HG02870 (cell line): ENCODE data around the gene ABL2.
"Not testable (repeated sequence)": the region's sequence is repeated elsewhere in the genome, so short reads cannot be mapped to it uniquely, and the experiment has no call there.

ENCODE experiments used
- ATAC-seq: cut with Tn5 transposase; IDR thresholded peaks from one replicate; pipeline ENCODE4 v1.9.1; 2021; ENCODE audit warnings: mild to moderate bottlenecking, moderate library complexity; ENCODE audit not compliant: unreplicated experiment

Gene ABL2

DNA sequence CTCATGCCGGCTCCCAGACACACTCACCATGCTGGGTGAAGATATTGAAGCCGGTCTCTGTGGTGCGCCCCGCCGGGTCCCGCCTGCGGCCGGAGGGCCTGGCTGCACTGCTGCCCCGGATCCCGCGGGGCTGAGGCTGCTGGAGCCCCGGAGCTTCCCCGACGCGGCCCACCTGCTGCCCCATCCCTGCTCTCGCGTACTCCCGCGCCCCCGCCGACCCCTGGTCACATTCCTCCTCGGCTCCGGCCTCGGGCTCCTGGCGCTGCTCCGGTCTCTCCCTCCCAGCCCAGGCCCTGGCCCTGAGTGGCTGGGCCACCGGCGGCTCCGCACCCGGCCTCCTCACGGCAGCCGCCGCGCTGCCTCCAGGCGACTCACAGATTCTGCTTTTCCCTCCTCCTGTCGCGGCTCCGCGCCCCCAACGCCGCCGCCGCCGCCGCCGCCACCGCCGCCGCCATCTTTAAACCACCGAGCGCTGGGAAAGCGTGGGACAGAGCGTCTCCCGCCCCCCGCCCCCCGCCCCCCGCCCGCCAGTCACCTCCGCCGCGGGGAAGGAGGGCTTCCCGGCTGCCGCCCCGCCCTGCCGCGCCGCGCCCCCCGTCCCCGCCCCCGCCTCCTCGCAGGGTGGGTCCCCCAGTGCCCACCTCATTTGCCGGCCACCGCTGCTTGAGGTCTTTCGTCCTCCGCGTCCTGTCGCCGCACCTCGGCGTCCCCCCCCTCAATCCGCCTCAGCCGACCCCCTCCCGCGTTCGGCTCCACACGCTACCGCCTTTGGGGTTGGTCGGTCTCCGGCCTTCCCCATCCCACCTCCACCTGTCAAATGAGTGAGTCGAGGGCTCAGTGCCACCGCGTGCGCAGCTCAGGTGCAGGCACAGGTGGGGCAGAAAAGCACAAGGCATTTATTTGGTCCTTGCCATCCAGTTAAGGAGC is at the start of gene ABL2:
ABL2 (minus strand) TSS at position 464 of the 927 bp plus-strand sequence; CDS start at position 184, 280 bp downstream.
- ATAC-seq = peak; percentile 45

DNA sequence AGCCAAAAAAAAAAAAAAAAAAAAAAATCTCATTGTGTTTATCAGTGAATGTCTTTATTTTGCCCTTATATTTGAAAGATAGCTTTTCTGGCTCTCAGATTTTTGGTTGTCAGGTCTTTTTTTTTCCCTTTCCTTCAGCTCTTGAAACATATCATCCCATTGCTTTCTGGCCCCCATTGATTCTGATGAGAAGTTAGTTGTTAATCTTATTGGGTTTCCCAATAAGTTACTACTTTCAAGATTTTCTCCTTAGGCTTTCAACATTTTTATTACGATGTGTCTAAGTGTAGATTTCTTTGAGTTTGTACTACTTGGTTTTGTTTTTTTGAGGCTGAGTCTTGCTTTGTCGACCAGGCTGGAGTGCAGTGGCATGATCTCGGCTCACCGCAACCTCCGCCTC is 49.4 kb upstream of the ABL2 start:
- no peak for ATAC-seq

DNA sequence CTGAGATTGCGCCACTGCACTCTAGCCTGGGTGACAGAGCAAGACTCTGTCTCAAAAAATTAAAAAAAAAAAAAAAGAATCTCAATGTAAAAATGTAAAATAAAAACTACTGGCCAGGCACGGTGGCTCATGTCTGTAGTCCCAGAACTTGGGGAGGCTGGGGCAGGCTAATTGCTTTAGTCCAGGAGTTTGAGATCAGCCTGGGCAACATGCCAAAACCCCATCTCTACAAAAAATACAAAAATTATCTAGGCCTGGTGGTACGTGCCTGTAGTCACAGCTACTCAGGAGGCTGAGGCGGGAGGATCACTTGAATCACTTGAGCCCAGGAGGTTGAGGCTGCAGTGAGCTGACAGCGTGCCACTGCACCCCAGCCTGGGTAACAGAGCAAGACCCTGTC is 44.9 kb upstream of the ABL2 start:
- not testable (repeated sequence) for ATAC-seq

DNA sequence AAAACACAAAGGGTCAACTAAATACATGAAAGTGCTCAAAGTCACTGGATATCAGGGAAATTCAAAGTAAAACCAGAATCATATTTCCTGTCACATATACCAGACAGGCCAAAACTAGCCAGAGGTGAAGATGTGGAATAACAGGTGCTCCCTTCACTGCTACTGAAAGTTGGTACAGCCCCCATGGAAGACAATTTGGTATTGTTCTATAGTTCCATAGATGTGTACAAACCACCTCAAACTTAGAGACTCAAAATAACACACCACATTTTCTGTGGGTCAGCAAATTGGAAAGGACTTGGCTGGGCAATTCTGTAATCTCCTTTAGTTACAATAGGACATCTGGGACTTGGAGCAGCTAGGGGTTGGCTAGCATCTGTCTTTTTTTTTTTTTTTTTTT is 39.6 kb upstream of the ABL2 start:
- no peak for ATAC-seq

DNA sequence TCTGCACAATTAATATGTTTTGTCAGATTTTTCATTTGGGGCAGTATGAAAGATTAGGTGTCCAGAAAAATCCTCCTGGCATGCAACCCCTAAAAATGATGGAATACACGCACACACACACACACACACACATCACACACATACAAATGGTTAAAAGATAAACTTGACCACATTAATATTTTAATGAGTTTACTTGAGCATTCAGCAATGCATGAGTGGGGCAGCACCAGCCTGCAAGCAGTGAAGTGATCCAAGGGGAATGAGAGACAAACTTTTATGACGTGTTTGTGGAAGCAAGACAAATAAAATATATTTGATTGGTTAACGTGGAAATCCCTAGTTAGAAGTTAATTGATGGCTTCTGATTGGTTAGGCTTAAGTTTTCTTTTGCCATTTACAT is 35.0 kb upstream of the ABL2 start:
- no peak for ATAC-seq

DNA sequence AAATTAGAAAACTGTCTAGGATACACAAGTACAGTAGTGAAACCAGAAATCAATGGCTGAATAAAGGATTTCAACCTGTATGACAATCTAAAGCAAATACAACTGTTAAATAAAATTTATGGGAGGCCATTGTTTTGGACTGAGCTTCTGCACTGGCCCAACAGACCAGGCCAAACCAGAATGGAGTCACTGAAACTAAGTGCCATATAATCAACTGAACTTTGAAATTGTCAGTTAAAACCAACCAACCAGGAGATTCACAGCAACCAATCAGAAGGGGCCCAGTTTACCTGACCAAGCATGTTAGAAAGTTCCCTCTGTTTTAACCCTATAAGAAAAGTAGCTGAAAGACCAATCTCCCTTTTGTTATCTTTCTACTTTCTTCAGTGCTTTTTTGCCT is 33.6 kb upstream of the ABL2 start:
- ATAC-seq = no peak

DNA sequence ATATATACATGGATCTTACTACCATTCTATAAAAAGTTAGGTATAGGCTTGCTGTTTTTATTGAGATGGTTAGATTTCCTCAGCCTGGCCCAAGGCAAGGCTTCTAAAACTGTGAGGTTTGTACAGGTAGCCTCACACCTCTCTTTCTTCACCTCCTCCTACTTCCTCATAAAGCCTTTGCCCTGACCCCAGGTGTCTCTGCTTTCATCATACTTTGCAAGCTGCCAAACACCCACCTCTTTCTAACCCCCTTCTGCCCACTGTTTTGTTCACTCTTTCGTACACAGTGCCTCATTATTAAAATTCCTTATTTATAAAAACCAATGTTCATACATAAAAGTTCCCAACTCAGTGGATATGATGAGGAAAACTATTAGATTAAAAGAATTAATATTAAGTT is 32.7 kb upstream of the ABL2 start:
- ATAC-seq = no peak

DNA sequence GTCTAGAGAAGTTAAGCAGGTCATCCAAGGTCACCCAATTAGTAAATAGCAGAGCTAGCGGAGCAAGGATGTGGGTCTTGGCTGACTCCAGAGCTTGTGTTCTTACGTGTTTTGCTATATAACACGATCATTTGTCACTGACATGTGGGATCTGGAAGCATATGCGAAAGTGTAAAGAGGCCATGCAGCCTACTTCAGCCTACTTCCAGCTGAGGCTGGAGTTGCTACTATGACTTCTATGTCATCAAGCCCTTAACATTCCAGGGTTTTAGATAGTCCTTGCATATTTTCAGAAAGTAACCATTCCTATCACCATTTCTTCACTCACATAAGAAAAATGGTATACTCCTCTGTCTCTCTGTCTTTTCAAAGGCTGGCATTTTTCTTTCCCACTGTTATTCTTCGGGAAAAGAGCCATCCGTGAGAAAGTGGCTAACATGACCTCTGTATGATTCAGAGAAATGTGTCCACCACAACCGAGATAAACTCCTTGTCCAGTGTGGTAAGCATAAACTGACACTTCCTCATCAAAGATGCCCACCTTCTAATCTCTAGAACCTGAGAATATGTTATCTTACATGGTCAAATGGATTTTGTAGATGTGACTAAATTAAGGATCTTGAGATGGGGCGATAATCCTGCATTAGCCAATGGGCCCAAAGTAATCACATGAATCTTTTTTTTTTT is 24.0 kb upstream of the ABL2 start:
- ATAC-seq = no peak

DNA sequence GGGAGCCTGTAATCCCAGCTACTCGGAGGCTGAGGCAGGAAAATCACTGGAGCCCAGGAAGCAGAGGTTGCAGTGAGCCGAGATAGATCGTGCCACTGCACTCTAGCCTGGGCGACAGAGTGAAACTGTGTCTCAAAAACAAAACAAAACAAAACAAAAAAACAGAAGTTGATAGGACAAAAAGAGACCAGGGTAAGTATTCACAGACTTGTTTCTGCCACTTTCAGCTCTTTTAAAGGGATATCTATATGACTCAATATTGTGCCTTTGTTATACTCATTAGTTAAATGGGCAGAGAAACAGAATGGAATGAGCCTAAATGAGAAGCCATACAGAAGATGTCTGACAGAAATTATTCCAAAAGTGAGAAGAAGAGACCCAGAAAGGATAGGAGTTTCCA is 23.1 kb upstream of the ABL2 start:
- ATAC-seq = no peak

DNA sequence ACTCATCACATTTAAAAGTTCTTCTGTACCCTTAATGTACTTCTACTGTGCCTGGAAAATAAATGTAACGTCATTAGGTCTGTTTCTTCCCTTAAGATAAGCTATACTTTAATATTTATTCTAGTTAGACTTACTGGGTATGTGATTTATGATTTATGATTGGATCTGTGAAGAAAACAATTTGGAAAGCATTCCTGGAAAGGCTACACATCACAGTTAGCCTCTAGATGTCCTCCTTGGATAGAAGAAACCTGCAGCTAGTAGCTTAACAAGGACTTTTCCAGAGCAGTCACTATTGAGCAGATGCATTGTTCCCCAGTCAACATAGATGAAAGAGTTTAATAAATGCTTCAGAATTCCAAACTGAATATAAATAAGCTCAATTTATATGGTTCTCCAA is 22.2 kb upstream of the ABL2 start:
- ATAC-seq = no peak

DNA sequence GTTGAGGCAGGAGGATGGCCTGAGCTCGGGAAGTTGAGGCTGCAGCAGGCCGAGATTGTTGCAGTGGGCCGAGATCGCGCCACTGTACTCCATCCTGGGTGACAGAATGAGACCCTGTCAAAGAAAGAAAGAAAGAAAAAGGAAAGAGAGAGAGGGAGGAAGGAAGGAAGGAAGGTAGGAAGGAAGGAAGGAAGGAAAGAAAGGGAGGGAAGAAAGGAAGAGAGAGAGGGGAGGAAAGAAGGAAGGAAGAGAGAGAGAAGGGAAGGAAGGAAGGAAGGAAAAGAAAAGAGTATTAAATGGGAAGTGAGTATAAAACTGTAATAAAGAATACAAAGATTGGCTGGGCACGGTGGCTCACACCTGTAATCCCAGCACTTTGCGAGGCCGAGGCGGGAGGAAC is 18.4 kb upstream of the ABL2 start:
- no peak for ATAC-seq

DNA sequence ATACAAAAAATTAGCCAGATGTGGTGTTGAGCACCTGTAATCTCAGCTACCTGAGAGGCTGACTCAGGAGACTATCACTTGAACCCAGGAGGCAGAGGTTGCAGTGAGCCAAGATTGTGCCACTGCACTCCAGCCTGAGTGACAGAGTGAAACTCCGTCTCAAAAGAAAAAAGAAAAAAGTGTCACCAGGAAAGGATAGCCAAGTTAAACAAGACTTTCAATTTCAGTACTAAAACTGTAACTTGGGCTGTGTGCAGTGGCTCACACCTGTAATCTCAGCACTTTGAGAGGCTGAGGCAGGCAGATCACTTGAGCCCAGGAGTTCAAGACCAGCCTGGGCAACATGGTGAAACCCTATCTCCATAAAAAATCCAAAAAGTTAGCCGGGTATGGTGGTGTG is 15.9 kb upstream of the ABL2 start:
- ATAC-seq = not testable (repeated sequence)

DNA sequence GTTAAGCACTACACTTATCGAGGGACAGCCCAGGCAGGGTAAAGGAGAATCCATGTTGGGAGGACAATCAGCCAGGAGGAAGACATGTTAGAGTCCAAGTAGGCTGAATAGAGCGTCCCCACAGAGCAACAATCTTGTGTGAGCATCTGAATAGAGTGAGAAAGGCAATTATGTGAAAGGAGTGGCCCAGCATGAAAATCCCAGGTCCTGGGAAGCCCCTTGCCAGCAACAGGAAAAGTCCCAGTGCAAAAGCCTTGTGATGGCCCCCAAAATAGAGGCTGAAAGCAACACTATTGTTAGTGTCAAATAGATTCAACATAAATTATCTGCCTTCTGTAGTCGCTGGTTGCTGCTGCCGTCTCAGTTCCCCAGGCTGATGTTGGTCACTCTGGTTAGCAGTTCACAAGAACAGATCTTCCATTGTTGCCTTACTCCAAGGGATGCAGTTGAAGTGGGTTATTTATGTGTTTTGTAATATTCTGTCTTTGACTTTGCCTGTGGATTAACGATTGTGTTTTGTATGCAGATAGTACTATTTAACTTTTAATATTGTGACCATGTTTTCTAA is 12.1 kb upstream of the ABL2 start:
- ATAC-seq = no peak

DNA sequence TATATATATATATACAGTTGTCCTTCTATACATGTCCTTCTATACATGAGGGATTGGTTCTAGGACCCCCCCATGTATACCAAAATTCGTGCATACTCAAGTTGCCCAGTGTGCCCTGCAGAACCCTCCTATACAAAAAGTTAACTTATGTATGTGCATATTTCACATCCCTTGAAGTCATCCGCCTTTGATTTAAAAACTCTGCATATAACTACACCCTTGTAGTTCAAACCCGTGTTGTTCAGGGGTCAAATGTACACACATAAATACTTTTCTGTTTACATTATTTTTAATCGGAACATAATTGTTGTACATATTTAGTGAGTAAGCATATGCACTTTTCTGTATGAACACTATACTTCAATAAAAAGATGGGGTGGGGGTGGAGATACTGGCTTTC is 7.7 kb upstream of the ABL2 start:
- ATAC-seq = no peak

DNA sequence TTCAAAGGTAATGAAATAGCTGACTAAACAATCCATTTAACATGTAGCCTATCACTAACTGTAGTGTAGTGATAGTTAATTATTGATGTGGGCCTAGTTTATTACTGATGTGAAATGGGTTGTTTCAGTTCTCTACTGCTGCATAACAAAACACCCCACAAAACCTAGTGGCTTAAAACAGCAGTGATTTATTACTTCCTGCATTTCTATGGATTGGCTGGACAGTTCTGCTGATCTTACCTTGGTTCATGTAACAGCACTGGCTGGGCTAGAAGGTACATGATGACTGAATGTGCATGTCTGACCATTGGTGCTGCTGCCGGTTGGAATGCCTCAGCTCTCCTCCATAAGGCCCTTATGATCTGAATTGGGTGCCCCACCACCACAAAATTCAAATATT is 5.4 kb upstream of the ABL2 start:
- ATAC-seq = no peak

DNA sequence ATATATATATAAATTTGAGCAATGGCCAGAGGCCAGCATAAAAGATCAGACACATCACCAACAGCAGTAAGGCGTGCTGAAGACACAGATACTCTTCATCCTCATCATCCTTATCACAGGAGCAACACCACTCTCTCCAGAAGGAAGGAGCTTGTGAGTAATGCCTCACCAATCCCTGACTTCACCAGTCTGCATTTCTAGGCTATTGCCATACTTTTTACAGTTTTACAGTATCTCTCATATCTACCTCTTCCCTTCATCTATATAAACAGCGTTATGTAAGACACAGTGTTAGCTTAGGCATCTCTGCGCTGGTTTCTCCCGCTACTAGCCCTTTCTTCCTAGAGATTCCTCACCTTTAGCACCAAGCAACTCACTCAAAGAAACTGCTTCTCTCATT is 2.4 kb upstream of the ABL2 start:
- ATAC-seq = no peak

DNA sequence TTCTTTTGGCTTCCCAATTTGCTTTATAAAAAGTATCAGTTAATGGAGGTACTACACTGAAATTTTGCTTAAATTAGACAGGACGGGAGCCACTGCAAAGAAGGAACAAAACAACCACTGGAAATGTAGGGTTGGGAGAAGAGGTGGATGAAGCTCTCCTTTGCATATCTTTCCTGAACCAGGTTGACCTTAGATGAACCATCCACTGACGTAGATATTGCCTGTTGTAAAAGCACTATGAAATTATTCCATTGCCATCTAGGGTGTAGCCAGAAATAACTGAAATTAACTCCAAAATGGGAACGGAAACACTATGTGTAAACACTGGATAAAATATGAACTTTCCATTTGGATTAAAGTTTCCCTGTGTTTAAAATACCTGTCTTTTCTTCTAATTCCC is 1.2 kb upstream of the ABL2 start:
- no peak for ATAC-seq

DNA sequence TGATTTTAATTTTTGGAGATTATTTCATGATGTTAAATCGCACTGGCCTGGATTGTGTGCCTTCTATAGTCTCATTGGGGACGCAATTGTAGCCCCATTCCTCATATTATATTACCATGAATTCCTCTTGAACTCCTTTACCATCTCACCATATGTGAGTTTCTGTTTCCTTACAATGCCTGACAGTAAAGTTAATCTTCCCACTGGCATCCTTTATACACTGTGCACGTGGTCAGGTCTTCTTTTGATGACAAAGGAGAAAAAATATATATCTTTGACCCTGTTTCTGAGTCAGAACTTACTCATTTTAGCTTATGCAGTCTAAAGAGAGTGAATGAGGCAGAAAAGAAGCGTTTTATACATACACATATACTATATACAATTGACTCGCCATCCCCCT is 774 bp upstream of the ABL2 start:
- no peak for ATAC-seq

DNA sequence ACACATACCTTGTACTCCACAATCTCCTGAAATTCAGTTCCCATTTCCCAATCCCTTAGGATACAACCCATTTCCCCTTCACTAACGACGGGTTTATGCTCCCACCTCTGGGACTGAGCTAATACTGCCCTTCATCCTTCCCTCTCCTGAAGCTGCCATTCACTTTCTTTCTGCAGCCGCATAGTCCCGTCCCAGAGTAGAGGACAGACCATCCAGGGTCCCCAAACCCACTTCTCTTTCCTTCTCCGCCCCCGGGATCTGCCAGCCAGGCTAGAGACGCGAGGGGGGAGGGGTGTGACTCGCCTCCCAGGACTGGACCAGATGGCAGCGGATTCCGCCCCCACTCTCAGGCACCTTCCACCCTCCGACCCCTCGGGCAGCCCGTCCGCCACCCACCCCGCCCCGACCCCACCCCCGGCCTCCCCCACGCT is 679 bp downstream of the ABL2 start:
- no peak for ATAC-seq

DNA sequence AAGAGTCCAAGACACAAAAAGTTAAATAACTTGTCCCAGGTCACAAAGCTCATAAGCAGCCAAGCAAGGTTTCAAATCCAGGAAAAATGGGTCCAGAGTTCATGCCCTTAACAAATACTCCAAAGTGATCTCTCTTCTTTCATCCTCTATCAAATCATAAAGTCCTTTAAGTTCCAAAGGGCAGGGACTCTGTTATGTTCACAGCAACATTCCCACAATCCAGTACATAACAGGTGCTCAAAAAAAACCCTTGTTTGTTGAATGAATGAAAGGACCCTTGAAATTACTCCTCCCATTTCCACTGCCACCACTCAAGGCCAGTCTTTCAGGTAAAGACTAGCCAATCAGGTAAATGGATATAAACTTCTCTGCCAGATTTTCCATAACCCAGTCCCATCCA is 2.7 kb downstream of the ABL2 start:
- no peak for ATAC-seq

DNA sequence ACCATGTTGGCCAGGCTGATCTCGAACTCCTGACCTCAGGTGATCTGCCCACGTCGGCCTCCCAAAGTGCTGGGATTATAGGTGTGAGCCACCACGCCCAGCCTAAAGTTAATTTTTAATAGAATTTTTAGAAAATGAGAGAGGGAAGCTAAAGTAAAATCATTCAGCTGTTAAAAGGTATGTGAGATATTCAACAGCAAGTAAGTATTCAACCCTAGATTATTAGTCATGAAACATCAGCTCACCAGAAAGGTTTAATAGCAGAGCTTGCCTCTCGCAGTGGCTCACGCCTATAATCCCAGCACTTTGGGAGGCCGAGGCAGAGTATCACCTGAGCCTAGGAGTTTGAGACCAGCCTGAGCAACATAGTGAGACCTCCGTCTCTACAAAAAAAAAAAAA is 5.0 kb downstream of the ABL2 start:
- ATAC-seq = not testable (repeated sequence)

DNA sequence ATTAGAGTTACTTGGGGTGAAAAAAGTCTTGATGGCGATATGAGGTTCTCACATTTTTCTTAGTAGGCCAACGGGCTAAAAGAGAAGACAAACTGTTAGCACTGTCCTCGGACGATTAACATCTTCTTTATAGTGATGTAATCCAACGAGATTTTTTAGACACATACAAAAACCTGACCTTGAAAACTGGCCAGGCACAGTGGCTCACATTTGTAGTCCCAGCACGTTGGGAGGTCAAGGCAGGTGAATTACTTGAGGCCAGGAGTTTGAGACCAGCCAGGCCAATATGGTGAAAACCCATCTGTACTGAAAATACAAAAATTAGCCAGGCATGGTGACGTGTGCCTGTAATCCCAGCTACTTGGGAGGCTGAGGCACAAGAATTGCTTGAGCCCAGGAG is 8.4 kb downstream of the ABL2 start:
- not testable (repeated sequence) for ATAC-seq
